HCT116 (cell line): ENCODE results near the gene MAFG.

ENCODE experiments used
- ATF3 ChIP-seq: IDR thresholded peaks from 2 replicates; pipeline ENCODE4 v1.6.1; 2012
- CTCF ChIP-seq, 3 experiments: fragments of 200-600 bp in 1 of 3; sonication (generic) in 1 of 3; IDR thresholded peaks in 2 of 3; conservative IDR thresholded peaks in 1 of 3; 2 replicates each; pipeline ENCODE4 v1.5.1; 2012 to 2017; ENCODE audit warnings: low read depth in 2 of 3, low read length in 2 of 3, antibody characterized with exemption in 1 of 3, borderline replicate concordance in 1 of 3, control low read depth in 1 of 3, mild to moderate bottlenecking in 1 of 3, mixed read lengths in 1 of 3, mixed run types in 1 of 3, moderate library complexity in 1 of 3; ENCODE audit not compliant: insufficient read depth in 1 of 3
- EZH2 ChIP-seq: fragments of 200-600 bp; sonication (generic); IDR thresholded peaks from 2 replicates; pipeline ENCODE4 v1.6.1; 2017; ENCODE audit warnings: antibody characterized with exemption, mixed run types
- EZH2phosphoT487 ChIP-seq: fragments of 200-600 bp; IDR thresholded peaks from 2 replicates; pipeline ENCODE4 v1.6.1; 2018; ENCODE audit warnings: antibody characterized with exemption, borderline replicate concordance
- MAX ChIP-seq: IDR thresholded peaks from 2 replicates; pipeline ENCODE4 v1.6.1; 2012
- POLR2A ChIP-seq: IDR thresholded peaks from 2 replicates; pipeline ENCODE4 v1.7.0; 2011; ENCODE audit warnings: borderline replicate concordance; ENCODE audit not compliant: insufficient read depth, insufficient read length; ENCODE audit errors: extremely low read depth
- RAD21 ChIP-seq: IDR thresholded peaks from 2 replicates; pipeline ENCODE4 v1.6.1; 2012; ENCODE audit warnings: low read depth, mild to moderate bottlenecking
- REST ChIP-seq: IDR thresholded peaks from 2 replicates; pipeline ENCODE4 v1.6.1; 2012; ENCODE audit warnings: low read depth
- SP1 ChIP-seq: IDR thresholded peaks from 2 replicates; pipeline ENCODE4 v1.6.1; 2012; ENCODE audit warnings: low read depth
- SRF ChIP-seq: IDR thresholded peaks from 2 replicates; pipeline ENCODE4 v1.6.1; 2012; ENCODE audit warnings: low read depth

GRCh38 chr17:81869221-81870130 is 58.1 kb downstream of the MAFG start:
- TF ChIP-seq CTCF (IDR thresholded peaks at IDR 0.05 in 2 of 3, conservative IDR thresholded peaks at IDR 0.05 in 1 of 3; ENCODE audit: borderline replicate concordance in 1 of 3, insufficient read depth in 1 of 3, low read depth in 2 of 3, low read length in 2 of 3) (peak in 2 of 3 experiments; percentile 97 to 98; a peak in 4 of 6 replicates), POLR2A (no peak), ATF3 (no peak), SRF (no peak), REST (no peak), SP1 (no peak), EZH2phosphoT487 (no peak), EZH2 (no peak), MAX (no peak), RAD21 (no peak)
